ENCODE results near the gene LRRC45. TPM values are rescaled to one million over a fixed set of nuclear protein-coding genes. Genes with fewer than 3 reads are reported as not detected.
A peak's percentile ranks its signal among the peaks of the same experiment; 100 is the strongest.

The LRRC45 gene
- total and polyA plus RNA-seq, 8 donors, result 12.0 to 23.2 (median 17.6) TPM

DNA sequence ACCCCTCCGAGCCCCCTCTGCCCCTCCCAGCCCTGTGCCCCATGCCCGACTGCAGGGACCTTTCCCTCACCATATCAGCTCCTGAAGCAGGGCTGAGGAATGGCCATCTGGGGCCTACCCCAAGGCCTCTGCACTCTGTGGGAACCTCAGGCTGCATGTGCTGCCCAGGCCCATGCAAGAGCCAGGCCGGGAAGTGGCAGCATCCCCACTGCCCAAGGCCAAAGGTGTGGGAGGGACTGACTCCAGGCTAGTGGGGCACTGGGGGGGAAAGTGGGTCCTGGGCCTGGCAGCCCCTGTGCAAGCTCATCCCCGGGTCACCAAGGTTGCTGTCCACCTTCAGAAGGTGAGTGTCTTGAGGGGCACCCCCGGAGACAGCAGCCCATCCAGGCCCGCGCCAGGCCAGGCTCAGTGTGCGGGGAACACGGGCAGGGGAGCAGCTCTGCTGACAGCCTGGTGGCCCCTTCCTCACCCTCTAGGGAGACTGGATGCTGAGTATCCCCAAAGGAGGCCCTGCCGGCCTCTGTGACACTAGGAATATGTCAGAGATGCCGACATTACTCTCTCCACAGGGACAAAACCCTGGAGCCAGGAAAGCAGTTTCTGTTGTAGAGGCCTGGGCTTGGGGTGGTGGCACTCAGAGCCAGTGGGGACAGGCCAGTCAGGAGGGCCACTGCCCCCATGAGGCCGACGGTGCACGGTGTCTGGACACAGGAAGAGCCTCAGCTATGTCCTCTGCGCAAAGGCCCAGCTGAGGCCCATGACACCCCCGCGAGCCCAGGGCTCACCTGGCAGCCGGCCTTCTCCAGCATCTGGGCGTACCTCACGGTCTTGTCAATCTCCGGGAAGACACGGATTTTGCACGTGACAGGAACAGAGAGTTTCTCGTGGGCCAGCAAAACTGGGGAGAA is 39.2 kb downstream of the LRRC45 start:
- no peaks in the 10 kb centered on the region for H3K27me3 ChIP-seq
- TF ChIP-seq, protein P1, sequence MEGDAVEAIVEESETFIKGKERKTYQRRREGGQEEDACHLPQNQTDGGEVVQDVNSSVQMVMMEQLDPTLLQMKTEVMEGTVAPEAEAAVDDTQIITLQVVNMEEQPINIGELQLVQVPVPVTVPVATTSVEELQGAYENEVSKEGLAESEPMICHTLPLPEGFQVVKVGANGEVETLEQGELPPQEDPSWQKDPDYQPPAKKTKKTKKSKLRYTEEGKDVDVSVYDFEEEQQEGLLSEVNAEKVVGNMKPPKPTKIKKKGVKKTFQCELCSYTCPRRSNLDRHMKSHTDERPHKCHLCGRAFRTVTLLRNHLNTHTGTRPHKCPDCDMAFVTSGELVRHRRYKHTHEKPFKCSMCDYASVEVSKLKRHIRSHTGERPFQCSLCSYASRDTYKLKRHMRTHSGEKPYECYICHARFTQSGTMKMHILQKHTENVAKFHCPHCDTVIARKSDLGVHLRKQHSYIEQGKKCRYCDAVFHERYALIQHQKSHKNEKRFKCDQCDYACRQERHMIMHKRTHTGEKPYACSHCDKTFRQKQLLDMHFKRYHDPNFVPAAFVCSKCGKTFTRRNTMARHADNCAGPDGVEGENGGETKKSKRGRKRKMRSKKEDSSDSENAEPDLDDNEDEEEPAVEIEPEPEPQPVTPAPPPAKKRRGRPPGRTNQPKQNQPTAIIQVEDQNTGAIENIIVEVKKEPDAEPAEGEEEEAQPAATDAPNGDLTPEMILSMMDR (IDR thresholded peaks at IDR 0.05), result no peak
- no peak for ATAC-seq
- H3K9me3 ChIP-seq, result no peaks in the 10 kb centered on the region
- intact Hi-C loops (cut with DNase I), result no loop called here
- DNase-seq, result peak in 1 of 4 donors; percentile 64
- no peak overlapping the region for H3K27ac ChIP-seq
- no peak overlapping the region for H3K4me3 ChIP-seq
- H3K4me1 ChIP-seq, result peaks cover 18 to 28% of the 10 kb centered on the region in 2 donors
- H3K36me3 ChIP-seq, result peaks cover 0 to 63% of the 10 kb centered on the region in 2 donors

DNA sequence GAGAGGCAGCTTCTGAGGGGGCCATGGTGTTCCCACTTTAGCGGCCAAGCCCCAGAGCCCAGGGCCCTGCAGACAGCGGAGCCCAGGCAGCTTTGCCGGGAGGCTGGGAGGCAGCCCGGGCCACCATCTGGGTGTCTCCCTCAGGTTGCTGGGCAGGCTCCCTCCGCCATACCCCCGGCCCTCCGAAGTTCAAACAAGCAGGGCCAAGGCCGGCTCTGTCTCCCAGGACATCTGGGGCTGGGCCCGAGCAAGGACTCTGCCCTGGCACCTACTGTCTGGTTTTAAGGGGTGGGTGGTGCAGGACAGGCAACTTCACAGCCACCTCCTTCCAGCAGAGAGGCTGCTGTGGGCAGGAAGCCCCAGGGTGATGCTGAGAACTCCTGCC is 39.9 kb downstream of the LRRC45 start:
- H3K36me3 ChIP-seq, result peaks cover 0 to 57% of the 10 kb centered on the region in 2 donors
- no peaks in the 10 kb centered on the region for H3K9me3 ChIP-seq
- intact Hi-C loops (cut with DNase I), result no loop called here
- DNase-seq, result peak in 1 of 4 donors; percentile 67
- H3K4me1 ChIP-seq, result peaks cover 18 to 28% of the 10 kb centered on the region in 2 donors
- TF ChIP-seq, protein P1 (IDR thresholded peaks at IDR 0.05), result no peak
- no peaks in the 10 kb centered on the region for H3K27me3 ChIP-seq
- H3K4me3 ChIP-seq, result no peak overlapping the region
- ATAC-seq, result no peak
- H3K27ac ChIP-seq, result no peak overlapping the region

DNA sequence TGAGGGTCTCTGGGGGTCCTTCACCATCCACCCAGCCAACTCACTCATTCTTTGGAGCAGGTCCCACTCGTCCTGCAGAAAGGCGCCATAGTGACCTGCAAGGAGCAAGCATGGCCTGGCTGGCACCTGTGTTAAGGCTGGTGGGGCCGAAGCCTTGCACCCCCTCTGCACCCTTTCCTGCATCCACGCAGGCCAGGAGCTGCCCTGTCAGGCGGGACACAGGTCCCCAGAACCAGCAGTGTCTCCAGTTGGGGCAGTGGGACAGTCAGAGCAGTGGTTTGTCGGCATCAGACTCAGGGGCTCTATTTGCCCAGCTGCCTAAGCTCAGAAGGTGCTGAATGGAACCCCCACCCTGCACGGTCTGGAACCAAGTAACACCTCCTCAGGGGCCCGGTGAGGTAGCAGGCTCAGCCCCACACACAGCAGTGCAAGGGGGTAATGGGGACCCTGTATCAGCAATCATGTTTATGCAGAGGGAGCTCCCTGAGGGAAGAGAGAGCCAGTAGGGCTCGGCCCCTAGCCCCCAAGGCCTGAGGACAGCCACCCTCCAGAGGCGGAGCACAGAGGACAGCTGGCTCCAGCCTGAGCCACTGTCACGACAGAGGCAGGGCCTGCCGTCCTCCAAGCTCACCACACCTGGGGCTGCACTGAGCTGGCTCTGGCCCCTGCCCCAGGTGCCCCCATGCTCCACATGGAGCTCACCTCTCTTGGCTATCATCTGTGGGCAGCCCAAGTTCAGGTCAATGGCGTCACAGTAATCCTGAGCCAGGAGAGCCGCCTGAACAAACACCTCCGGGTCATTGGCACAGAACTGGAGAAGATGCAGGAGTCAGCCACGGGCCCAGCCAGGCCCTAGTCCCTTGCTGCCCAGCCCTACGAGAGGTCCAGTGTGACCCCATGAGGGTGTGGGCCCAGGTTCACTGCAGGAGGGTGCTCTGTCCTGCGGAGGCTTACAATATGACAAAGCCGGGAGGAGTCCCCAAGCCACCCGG is 40.6 kb downstream of the LRRC45 start:
- peaks cover 0 to 49% of the 10 kb centered on the region in 2 donors for H3K36me3 ChIP-seq
- TF ChIP-seq, protein P1 (IDR thresholded peaks at IDR 0.05), result no peak
- peak in 1 of 4 donors; percentile 59 for DNase-seq

DNA sequence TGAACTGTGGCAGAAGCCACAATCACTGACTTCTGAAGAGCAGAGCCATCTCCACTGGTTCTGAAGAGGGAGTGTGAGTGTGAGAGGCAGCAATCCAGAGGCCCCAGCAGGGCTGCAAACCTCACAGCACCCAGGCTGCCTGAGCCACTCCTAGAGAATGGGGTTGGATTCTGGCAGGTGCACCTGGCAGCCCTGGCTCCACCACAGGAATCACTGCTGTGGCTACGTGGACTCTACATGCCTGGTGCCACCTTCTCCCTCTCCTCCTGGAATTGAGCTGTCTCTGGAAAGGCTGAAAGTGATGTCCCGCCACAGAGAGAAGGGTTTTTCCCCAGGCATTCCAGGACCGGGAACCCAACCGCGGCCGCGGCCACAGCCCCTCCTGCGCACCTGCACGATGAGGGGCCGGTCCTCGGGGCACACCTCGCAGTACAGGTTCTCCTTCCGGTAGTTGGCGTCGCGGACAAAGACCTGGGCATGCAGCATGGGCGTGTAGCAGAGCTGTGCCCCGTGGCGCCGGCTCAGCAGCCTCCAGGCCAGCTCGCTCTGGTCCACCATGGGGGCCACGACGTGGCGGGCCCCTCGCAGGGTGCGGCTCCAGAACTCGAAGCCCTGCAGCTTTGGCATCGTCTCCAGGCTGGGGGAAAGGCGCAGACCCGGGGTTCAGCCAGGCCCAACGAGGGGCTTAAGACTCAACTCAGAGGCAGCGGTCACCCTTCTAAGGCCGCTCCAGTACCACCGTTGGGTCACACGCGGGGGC is 41.5 kb downstream of the LRRC45 start:
- peaks cover 0 to 40% of the 10 kb centered on the region in 2 donors for H3K36me3 ChIP-seq
- TF ChIP-seq, protein P1 (IDR thresholded peaks at IDR 0.05), result no peak
- peak; percentile 61 for ATAC-seq
- intact Hi-C loops (cut with DNase I), result no loop called here
- no peaks in the 10 kb centered on the region for H3K9me3 ChIP-seq
- no peaks in the 10 kb centered on the region for H3K27me3 ChIP-seq
- H3K4me3 ChIP-seq, result peak overlapping the region; percentile 76 to 91
- DNase-seq, result peak in 1 of 4 donors; percentile 76
- H3K4me1 ChIP-seq, result peaks cover 18 to 28% of the 10 kb centered on the region in 2 donors
- H3K27ac ChIP-seq, result peak overlapping the region in 1 of 2 donors; percentile 76

More for the DNA sequence above, 40.6 kb downstream of the LRRC45 start:
- intact Hi-C loops (cut with DNase I), result no loop called here
- peak overlapping the region in 1 of 2 donors; percentile 91 for H3K4me3 ChIP-seq
- no peak overlapping the region for H3K27ac ChIP-seq
- peaks cover 18 to 28% of the 10 kb centered on the region in 2 donors for H3K4me1 ChIP-seq
- no peaks in the 10 kb centered on the region for H3K9me3 ChIP-seq
- no peaks in the 10 kb centered on the region for H3K27me3 ChIP-seq
- no peak for ATAC-seq
